Glomerular visceral epithelial cell (primary cell): Measurements from ENCODE around the gene KRT2.

Experiments used
- DNase-seq: peaks from one replicate; pipeline ENCODE4 v3.0.0-alpha.2; 2016; ENCODE audit errors: extremely low spot score

Gene KRT2

DNA sequence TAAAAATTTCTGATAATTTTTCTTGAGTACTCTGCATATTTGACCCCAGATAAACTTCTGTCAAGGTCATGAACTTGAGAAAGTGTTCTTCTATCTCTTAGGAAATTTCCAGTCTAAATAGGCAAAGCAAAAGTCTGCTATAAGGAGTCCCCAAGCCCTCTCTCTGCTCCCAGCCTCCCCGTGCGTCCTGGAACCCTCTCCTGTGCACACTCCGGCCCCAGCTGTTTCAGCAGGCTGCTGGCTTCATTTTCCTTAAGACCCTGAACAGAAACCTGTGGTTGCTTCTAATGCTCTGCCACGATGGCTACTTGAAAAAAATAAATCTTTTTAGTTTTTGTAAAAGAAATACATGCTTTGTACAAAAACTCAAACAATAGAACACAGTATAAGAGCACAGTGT lies 14.7 kb downstream of the KRT2 start:
- no peak for DNase-seq

DNA sequence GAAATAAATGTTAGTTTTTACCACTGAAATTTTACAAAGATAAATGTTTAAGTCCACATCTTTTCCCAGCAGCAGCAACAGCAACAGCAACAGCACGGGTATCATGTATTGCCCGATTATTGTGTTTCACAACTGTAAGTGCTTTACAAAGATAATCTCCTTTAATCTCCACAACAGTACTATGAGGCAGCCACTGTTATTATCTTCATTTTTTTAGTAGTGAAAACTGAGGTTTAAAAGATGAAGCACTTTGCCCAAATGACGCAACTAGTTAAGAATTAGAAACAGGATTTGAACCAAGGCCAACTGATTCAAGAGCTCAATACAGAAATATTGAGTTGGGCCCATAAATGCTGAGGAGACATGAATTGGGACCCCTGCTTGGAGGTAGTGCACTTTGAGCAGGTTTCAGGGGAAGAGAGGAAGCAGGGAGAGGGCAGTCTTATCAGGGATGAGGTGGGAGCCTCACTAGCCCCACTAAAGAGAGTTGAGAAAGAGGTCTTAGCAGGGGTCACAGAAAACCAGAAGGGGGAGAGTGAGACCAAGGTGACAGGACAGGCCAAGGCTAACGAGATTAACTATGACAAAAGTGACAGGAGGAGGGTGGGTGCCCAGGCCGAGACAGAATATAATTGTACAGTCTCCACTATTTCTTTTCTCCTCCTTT lies 15.3 kb downstream of the KRT2 start:
- no peak for DNase-seq

DNA sequence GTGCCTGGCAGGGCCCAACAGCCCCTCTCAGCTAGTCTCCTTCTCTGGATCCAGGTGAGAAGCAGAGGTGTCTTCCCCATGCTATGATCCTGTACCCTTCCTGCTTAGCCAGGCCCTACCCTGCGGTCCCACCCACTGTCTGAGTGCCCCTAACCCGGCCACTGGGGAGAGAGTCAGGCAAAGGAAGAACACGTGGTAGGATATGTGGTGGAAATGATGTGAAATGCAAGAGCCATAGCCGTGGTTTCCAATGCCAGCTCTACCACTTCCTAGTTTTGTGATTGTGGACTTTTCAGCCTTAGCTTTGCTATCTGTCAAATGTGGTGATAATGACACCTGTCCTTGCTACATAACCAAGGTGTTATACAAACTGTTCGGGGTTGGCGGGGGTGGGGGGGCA lies 15.8 kb downstream of the KRT2 start:
- no peak for DNase-seq

DNA sequence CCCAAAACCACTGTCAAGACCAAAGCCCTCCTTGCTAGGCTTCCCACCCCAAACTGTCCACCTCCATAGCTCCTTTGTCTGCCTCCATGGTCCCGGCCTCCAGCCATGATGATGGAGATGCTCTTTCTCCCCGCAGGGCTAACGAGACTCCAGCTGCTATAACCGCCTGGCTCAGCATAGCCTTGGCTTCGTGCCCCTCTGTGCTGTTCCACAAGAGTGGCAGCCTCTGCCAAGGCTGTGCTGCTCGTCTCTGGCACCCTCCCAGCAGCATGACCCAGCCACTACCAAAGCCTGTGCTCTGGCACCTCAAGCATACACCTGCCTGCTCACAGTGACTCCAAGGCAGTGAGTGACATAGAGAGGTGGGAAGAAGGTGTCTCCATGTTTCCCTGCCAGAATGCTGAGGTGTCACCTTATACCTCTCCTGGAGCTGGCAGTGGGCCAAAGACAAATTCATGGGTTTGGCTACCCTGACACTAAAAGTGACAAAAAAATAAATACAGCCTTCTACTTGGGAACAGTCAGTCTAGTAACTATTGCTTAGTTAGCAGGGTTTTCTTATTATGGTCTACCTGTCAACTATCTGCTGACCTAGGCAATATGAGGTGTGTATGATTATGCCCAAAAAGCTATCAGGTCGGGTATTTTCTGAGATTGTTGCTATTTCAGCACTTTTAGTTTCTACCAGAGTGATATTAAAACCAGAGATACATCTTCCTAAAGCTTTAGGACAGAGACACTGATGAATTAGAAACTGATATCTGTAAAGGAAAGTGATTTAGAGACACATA lies 17.6 kb downstream of the KRT2 start:
- no peak for DNase-seq

DNA sequence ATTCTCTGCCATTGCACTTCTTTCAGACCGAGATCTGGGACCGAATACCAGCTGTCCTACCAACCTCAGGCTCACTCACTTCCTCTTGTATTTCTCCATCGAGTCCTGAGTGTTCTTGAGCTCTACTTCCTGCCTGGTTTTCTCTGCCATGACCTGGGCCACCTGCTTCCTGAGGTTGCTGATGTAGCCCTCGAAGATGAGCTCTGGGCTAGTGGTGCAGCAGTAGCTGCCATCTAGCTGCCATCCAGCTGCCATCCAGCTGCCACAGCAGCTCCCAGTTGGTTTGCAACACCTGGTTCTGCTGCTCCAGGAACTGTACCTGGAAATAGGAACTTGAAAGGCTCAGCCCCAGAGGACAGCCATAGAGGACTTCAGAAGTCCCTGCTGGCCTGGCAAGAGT lies 18.6 kb downstream of the KRT2 start:
- no peak for DNase-seq

DNA sequence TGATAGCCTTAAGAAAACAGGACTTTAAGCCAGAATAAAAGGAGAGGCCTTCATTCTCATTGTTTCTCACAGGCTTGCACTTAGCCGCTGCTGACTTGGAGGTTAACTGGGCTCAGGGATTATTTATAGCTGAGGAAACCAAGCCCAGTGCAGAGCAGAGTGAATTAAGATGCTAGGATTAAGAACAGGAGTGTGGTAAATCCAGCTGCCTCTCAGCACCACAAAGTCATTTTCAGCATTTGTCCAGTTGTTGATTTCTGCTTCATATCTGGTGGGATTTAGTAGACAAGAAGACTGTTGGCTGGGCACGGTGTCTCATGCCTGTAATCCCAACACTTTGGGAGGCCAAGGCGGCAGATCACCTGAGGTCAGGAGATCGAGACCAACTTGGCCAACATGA lies 19.4 kb downstream of the KRT2 start:
- no peak for DNase-seq

DNA sequence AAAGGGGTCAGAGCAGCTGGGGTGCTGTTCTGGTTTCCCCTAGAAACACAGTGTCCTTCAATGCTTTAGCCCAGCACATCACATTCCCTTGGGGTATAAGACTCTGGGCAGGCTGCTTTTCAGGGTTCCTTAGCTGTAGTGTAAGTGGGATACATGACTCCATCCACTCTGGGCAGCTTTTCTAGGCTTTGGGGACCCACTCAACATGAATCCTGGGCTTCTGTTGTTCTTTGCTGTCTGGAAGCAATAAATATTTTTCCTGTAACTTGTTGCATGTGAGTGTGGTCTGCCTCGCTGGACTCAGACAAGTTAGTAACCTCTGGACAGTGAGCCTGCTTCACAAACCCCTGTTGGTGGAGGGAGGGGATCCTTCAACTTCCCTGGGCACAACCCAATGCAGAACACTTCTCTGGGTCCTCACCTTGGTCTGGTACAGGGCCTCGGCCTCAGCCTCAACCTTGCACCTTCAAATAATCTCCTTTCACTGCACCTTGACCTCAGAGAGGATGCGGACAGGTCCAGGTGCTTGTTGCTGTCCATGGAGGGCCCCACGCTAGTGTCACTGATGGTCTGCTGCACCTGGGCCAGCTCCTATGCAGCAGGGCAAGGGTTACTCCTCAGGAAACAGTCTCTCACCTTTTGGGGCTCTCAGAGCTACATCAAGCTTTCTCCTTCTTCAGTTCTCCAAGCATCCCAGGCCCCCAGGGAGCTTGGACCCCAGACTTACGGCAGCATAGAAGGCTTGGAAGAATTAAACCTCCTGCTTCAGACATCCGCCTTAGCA lies 20.1 kb downstream of the KRT2 start:
- DNase-seq: no peak

DNA sequence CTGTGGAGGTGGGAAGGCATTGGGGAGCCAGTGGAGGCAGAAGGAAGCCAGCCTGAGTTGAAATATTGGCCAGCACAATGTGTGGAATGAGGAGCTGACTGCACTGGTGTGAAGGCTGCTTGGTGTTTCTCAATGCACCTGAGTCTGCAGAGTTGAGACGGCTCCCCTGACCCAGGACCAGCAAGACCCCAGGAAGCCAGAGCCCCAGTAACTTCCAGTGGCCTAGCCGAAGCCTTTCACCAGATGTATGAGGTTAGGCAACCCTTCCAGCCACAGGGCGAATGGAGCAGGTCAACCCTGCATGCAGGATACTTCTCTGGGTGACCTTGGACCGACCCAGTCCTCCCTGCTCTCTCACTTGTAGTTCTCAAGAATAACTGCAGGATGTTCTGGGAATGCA lies 20.7 kb downstream of the KRT2 start:
- DNase-seq: no peak

DNA sequence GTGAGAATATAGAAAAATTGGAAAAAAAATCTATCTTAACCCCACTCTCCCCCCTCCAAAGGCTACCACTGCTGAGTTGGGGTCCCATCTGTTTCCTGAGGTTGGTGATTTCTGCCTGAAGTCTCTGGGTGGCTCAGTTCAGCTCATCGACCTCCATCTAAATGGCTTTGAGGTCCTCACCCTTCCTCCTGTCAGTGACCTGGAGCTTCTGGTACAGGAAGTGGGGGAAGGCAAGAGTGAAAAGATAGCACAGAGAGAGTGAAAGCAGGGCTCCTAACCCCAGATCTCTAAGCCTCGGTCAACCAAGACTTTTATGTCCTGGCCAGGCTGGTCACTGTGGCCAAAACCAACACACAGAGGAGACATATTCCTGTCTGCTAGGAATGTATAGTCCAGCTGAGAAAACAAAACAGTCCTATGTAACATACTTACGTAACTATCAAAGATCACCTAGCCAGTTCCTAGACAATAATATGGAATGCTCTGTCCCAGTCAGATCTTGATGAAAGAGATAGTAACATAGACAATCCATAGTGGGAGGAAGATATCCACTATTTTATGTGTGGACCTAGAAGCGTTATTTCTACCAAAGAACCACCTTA lies 21.3 kb downstream of the KRT2 start:
- DNase-seq: no peak

DNA sequence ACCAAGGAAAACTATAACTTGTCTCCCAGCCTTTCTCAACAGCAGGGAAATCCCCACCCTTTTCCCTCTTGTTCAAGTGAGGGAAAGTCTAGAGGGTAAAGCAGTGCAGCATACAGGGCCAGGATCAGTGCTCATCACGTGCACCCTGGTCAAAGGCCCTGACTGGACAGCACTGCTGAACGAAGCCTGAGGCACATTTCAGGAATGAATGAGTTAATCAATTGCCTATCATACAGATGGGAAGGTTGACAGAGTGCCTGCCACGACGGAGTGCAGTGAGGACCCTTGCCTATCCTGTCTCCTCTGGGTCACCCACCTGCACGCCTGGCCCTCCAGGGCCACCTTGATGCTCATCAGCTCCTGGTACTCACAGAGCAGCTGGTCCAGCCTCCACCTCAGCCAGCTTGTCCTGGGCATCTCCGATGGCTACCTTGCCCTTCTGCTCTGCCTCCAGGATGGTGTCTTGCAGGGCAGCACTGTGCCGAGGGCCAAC lies 22.0 kb downstream of the KRT2 start:
- no peak for DNase-seq

DNA sequence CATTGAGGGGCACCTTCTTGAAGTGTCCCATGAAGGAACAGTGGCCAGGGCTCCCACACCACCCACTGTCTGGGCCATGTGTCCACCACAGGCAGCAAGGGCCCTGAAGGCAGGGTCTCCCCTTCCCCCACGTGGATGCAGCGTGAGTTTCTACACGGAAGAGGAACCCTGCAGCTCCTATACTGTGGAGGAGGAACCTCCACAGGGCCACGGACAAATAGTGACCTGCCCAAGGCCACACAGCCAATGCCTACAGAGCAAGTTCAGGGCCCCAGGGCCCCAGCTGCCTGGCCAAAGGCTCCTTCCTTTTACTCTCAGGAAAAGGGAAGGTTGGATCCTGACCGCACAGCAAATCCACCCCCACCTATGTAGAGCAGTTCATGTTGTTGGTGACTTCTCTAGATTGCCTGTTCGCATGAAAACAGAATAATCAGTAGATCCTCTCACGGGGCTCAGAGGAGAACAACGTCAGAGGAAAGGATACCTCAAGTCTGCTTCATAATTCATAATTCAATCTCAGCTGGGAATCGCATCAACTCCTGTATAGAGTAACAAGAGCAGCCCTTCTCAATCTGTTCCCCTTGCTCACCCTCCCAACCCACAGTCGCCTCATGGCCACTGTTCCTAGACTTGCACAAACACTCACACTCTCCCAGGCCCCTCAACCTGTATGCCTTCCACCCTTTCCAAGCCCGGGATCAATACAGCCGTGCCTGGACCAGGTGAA lies 22.6 kb downstream of the KRT2 start:
- DNase-seq: no peak

DNA sequence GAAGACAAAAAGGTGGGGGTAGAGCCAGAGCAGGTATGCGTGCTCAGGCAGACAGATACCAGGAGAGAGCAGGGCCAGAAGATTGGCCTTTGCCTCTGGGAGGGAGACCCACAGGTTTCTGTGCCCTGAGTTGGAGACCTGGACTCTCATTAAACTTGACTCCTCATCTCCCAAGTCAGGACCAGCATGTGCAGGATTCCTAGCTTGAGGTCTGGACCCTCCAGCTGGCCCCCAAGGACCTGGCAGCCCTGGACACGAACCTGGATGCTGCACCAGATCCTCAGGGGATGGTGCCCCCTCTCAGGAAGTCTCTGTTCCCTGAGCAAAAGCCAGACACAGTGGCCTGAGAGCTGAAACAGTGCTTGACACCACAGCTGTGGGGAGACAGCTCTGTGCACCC lies 23.2 kb downstream of the KRT2 start:
- no peak for DNase-seq

DNA sequence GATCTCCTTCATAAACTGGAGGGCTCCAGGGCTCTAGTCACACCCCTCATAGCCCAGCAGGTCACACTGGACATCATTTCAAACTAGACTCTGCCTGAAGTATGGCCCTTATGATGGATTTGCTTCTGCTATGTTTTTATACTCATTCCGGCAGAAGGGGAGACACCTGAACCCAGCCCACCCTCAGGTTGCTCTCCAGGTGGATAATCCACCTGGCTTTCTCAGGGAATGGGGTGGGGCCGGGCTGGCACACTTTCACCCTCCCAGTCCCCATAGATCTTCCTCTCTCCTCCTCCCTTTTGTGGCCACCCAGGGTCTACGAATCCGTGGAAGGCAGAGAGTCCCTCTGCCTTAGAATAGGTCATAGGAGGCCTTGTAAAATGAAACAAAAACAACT lies 23.9 kb downstream of the KRT2 start:
- DNase-seq: no peak

DNA sequence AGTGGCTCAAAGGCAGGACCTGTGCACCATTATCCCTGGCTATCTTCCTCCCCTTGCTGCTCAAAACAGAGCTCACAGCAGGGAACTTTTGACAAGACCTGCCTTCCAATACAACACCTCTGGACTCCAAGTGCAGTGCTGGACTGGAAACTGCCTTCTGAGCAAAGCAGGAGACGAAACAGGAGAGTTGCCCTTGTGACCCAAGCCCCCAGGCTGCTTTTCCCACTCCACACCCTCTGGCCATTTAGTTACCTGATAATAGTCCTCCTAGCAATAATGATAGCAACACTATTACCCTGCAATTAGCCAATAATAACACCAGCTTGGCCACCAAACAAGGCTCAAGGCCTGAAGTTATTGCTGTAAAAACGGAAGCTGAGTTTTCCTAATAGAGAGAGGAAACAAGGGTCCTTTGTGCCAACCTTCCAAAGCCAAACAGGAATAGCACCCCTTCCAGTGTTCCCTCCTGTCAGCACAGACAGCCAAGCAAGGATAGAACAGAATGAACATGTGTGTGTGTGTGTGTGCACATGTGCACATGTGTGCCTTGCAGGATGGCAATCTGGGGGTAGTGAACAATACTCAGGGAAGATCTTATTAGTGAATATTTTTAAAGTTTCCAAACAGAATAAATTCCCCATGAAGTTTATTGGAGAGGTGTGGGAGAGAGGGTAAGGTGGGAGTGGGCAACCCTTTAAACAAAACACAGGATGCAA lies 24.5 kb downstream of the KRT2 start:
- DNase-seq: no peak

DNA sequence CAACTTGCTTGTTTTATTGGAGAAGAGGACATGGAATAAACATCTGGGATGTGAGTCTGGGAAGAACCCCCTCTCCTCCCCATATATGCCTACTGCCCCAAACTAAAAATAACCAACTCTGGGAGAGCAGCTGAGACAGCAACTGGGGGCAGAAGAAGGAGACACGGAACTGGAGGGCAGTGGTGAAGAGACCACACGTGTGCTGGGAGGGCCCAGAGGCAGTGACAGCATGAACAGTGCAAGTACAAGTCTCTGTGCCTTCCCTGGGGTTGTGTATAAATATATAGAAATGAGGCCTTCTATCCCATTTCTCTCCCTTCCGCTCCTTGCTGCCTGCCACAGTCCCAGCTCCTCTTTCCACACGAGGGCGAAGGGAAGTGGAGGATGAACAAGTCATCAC lies 29.7 kb downstream of the KRT2 start:
- DNase-seq: no peak

DNA sequence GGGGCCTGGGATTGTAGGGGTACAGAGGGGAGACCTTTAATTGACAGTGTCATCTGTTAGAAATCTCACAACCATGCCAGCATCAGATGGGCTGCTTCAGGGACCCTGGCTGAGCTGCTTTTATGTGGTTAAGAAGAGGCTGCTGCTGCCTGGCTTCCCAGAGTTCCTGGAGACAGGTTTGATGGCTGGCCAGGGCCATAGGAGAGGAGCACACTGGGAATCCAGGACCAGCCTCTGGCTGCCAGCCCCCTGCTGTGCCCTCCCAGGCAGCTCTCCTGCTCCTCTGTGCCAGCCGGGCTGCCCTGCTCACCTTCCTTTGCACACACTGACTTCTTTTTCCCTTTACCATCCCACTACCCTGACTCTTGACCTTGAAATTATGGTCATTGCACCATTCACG lies 33.1 kb downstream of the KRT2 start:
- no peak for DNase-seq

DNA sequence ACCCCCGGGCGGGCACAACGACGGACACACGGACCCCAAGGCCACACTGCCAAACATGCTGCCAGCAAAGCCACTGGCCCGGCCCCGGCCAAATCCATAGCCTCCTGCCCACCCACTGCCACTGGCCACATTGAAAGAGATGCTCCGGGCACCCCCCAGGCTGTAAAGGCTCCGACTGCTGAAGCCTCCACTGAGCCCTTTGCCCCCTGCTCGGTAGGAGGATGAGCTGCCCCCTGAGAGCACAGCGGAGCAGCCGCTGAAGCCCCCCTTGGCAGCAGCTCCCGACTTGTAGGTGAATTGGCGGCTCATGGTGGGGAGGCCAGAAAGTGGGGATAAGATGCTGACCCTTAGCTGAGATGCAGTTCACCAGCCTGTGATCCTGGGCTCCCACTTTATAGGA lies 33.8 kb downstream of the KRT2 start, which contains the start of gene KRT73:
Gene KRT73 (minus strand): TSS at position 344 of the 400 bp plus-strand sequence. CDS start 35 bp downstream, at position 309.
- no peak for DNase-seq

DNA sequence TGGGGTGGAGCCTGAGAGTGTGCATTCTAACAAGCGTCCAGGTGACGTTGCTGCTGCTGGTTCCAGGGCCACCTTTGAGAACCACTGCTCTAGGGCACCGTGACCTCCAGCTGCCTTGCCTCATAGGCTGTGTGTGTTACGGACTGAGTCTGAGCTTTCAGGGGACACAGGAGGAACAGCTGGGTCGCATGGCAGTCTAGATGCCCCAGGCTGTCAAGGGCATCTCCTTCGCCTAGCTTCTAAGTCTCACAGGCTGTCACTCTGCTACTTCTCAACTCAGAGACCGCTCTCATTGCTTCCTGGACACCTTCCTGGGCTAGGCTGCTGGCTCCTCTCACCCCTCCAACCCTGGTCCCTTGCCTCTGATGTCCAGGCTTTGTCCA lies 34.6 kb downstream of the KRT2 start:
- no peak for DNase-seq

DNA sequence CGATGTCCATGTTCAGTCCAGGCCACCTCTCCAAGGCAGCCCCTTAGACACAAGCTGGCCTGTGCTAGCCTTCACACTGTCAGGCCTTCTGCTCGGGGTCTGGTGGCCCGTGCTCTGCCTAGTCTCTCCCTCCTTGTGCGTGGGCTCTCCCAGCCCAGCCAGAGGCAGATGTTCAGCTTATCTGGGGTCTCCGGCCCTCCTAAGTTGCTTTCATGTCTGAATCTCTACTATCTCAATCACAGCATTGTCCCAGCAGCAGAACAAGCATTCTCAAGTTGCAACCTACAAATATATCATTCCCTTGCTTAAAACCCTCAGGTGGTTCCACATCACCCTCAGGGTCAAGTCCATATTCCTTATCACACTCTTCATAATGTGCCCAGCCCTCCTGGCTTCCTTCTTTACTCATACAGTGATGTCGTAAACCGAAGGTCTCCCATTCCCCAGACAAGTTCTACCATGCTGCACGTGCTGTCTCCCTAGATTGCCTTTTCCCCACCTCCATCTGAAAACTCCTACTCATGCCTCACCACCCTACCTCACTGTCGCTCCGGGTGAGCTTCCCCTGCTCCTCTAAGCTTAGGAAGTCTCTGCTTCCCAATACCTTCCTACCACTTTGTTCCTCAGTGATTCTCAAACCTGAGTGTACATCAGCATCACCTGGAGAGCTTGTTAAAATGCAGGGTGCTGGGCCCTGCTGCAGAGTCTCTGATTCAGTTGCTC lies 35.2 kb downstream of the KRT2 start:
- DNase-seq: no peak

DNA sequence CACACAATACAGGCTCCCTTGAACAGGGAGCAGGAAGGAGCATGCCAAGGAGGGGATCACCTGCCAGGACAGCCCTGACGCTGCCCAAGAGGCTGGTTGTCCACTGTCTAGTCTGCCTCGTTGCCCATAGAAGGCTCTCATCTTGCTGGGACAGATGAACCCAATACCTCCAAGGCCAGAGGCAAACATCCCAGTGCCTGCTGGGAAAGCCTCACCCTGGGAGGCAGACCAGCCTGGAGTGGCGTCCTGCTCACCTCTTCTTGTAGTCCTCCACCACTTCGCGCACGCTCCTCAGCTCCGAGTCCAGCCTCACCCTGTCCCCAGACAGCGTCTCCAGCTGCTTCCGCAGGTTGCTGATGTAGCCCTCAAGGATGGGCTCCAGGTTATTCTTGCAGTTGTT lies 36.1 kb downstream of the KRT2 start:
- no peak for DNase-seq
